Bronchial epithelial cell (primary cell): ENCODE data around the gene CENPK. TPM values are rescaled to one million over a fixed set of nuclear protein-coding genes. Genes with fewer than 3 reads are reported as not detected.

Source experiments
- DNase-seq: peaks from one replicate; pipeline ENCODE4 v3.0.0-alpha.2; 2010; ENCODE audit warnings: low read depth
- FAIRE-seq: peaks from 2 replicates; lab custom pipeline; 2011; peaks lifted over from hg19 to GRCh38; lab: Jason Lieb, UNC
- H3K27me3 ChIP-seq: 2 replicates; pipeline ENCODE4 v1.5.1; 2011; ENCODE audit warnings: low read length; ENCODE audit not compliant: control insufficient read depth, insufficient read depth
- H3K36me3 ChIP-seq: 2 replicates; pipeline ENCODE4 v1.5.1; 2011; ENCODE audit warnings: low read length; ENCODE audit not compliant: control insufficient read depth, insufficient read depth
- H3K4me3 ChIP-seq: 2 replicates; pipeline ENCODE4 v1.5.1; 2011; ENCODE audit warnings: mild to moderate bottlenecking, low read depth, low read length, control low read depth
- total RNA-seq: library from RNA; depleted of rRNA; stranded (reverse); fragments of >200 nt; gene quantifications from 2 replicates; pipeline ENCODE4 v1.2.1, GENCODE V29; 2014
- TF ChIP-seq, protein P1 (sequence below): IDR thresholded peaks from 2 replicates; pipeline ENCODE4 v1.5.1; 2011; ENCODE audit warnings: mild to moderate bottlenecking, moderate library complexity, low read length, control low read depth, inconsistent platforms; ENCODE audit not compliant: insufficient read depth, severe bottlenecking

CENPK gene
- total RNA-seq, 1 donor from 2014 or later = 2.1 TPM

- H3K4me3 ChIP-seq = no peak overlapping the region
- TF ChIP-seq, protein P1, sequence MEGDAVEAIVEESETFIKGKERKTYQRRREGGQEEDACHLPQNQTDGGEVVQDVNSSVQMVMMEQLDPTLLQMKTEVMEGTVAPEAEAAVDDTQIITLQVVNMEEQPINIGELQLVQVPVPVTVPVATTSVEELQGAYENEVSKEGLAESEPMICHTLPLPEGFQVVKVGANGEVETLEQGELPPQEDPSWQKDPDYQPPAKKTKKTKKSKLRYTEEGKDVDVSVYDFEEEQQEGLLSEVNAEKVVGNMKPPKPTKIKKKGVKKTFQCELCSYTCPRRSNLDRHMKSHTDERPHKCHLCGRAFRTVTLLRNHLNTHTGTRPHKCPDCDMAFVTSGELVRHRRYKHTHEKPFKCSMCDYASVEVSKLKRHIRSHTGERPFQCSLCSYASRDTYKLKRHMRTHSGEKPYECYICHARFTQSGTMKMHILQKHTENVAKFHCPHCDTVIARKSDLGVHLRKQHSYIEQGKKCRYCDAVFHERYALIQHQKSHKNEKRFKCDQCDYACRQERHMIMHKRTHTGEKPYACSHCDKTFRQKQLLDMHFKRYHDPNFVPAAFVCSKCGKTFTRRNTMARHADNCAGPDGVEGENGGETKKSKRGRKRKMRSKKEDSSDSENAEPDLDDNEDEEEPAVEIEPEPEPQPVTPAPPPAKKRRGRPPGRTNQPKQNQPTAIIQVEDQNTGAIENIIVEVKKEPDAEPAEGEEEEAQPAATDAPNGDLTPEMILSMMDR = no peak
- H3K36me3 ChIP-seq = no peaks in the 10 kb centered on the region
- DNase-seq (no peak), FAIRE-seq (no peak)
- no peaks in the 10 kb centered on the region for H3K27me3 ChIP-seq
These were observed 94.3 kb downstream of the CENPK start for GRCh38 chr5:65468633-65469032.

Other genes with a start within 250 kb of the CENPK start
- 5.9 and 17.6 TPM in 2 replicates for gene ADAMTS6, start 81.2 kb downstream of the CENPK start, total RNA-seq
- gene PPWD1, start 128 bp upstream of the CENPK start, total RNA-seq = 21.4 and 24.7 TPM in 2 replicates
- 20.5 and 21.4 TPM in 2 replicates for gene TRIM23, start 61.2 kb upstream of the CENPK start, total RNA-seq
- gene SHLD3, start 61.9 kb upstream of the CENPK start, total RNA-seq = 3.4 and 4.1 TPM in 2 replicates
- gene TRAPPC13, start 61.9 kb upstream of the CENPK start, total RNA-seq = 21.6 and 24.1 TPM in 2 replicates
- gene SGTB, start 158.9 kb upstream of the CENPK start, total RNA-seq = 12.9 and 22.5 TPM in 2 replicates
- gene NLN, start 159.0 kb upstream of the CENPK start, total RNA-seq = 20.0 and 40.3 TPM in 2 replicates